PFSK-1 (cell line): ENCODE results near the gene PPIL4.

Experiments used
- REST ChIP-seq, 2 experiments: IDR thresholded peaks; 2 replicates each; pipeline versions ENCODE4 v1.6.1 to v1.8.0; 2011 to 2012; ENCODE audit warnings: low read depth in 2 of 2, low read length in 2 of 2, control low read depth in 1 of 2, inconsistent platforms in 1 of 2, mild to moderate bottlenecking in 1 of 2, moderate library complexity in 1 of 2; ENCODE audit not compliant: insufficient read depth in 1 of 2
- TAF1 ChIP-seq: IDR thresholded peaks from 2 replicates; pipeline ENCODE4 v1.6.1; 2012; ENCODE audit warnings: low read length, control low read depth, borderline replicate concordance; ENCODE audit not compliant: insufficient read depth

- no peak for TF ChIP-seq REST (IDR thresholded peaks at IDR 0.05; ENCODE audit: insufficient read depth in 1 of 2, low read depth in 2 of 2, low read length in 2 of 2)
- TF ChIP-seq TAF1, result no peak
Measured at GRCh38 chr6:149470948-149471347, 74.9 kb downstream of the PPIL4 start.
